GM12878 (cell line): Measurements from ENCODE around the gene FUNDC1. TPM values are rescaled to one million over a fixed set of nuclear protein-coding genes. Genes with fewer than 3 reads are reported as not detected.

ENCODE experiments used
- MXI1 ChIP-seq: fragments of 150-350 bp; IDR thresholded peaks from 2 replicates; pipeline ENCODE4 v1.6.1; 2011; ENCODE audit warnings: low read depth, mild to moderate bottlenecking, inconsistent platforms, low read length, improper control_type of control experiment
- PML ChIP-seq: IDR thresholded peaks from 2 replicates; pipeline ENCODE4 v1.6.1; 2012; ENCODE audit warnings: low read length, inconsistent platforms
- RCOR1 ChIP-seq: conservative IDR thresholded peaks from 2 replicates; pipeline ENCODE4 v1.6.1; 2012; ENCODE audit warnings: low read depth, low read length, improper control_type of control experiment
- TCF7 ChIP-seq: IDR thresholded peaks from 2 replicates; pipeline ENCODE4 v1.6.1; 2014; ENCODE audit warnings: antibody characterized with exemption, borderline replicate concordance
- ZNF217 ChIP-seq: fragments of 450-650 bp; IDR thresholded peaks from 2 replicates; pipeline ENCODE4 v1.6.1; 2017; ENCODE audit warnings: antibody characterized with exemption, mild to moderate bottlenecking
- polyA plus RNA-seq, 11 experiments: library from polyadenylated mRNA; depleted of rRNA in 4 of 11; unstranded in 6 of 11; stranded (reverse) in 5 of 11; fragments of >200 nt; fragmentation: Nextera tagmentation in 4 of 11; fragmentation: Illumina TruSeq in 1 of 11; extraction: Ambion mirVana in 4 of 11; extraction: Trizol in 1 of 11; gene quantifications; 1 replicate in 1 of 11; 2 replicates in 10 of 11; pipeline versions ENCODE4 v1.2.1 to v1.2.3, GENCODE V29; 2011 to 2016; ENCODE audit warnings: inconsistent platforms in 2 of 11, missing spikeins in 2 of 11, low read depth in 1 of 11
- total RNA-seq, 4 experiments: library from RNA; depleted of rRNA in 3 of 4; stranded (reverse); fragments of >200 nt in 3 of 4; fragmentation: Illumina TruSeq in 1 of 4; extraction: Trizol in 1 of 4; gene quantifications; 2 replicates each; pipeline versions ENCODE4 v1.2.1 to v1.2.3, GENCODE V29; 2013 to 2021
- TF ChIP-seq, protein P1 (sequence below): fragments of 450-650 bp; IDR thresholded peaks from 2 replicates; pipeline ENCODE4 v1.6.1; 2017; ENCODE audit warnings: mild to moderate bottlenecking, low read depth, inconsistent platforms; ENCODE audit not compliant: poor library complexity, severe bottlenecking
- TF ChIP-seq, protein P2 (sequence below): IDR thresholded peaks from 2 replicates; pipeline ENCODE4 v1.6.1; 2011; ENCODE audit warnings: mild to moderate bottlenecking, low read depth, low read length, moderate library complexity; ENCODE audit not compliant: insufficient replicate concordance
- TF ChIP-seq, protein P3 (sequence below): IDR thresholded peaks from 2 replicates; pipeline ENCODE4 v1.6.1; 2012; ENCODE audit warnings: mild to moderate bottlenecking, low read depth, low read length

FUNDC1 gene
- total and polyA plus RNA-seq, 10 of the 15 experiments (the other 5 are each of a cell fraction or from before 2014, with no cell fraction given), result 10.0 to 25.1 (median 16.8) TPM

DNA sequence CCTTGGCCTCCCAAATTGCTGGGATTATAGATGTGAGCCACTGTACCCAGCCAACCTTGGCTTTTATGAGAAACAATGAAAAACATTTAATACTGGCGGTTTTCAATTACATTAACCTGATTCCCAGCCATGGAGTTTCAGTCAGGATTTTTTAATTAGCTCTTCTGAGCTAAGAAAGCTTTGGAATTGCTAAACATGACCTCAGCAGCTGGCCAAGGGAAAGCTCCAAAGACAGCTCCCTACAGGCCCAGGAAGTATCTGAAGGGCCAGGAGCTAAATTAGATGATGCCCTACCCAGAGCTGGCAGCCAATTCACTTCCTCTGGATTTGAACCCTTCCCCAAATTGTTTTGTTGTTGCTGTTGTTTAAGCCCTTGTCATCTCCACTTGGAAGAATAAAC, 26.5 kb upstream of the FUNDC1 start (continued):
- TF ChIP-seq, protein P1, sequence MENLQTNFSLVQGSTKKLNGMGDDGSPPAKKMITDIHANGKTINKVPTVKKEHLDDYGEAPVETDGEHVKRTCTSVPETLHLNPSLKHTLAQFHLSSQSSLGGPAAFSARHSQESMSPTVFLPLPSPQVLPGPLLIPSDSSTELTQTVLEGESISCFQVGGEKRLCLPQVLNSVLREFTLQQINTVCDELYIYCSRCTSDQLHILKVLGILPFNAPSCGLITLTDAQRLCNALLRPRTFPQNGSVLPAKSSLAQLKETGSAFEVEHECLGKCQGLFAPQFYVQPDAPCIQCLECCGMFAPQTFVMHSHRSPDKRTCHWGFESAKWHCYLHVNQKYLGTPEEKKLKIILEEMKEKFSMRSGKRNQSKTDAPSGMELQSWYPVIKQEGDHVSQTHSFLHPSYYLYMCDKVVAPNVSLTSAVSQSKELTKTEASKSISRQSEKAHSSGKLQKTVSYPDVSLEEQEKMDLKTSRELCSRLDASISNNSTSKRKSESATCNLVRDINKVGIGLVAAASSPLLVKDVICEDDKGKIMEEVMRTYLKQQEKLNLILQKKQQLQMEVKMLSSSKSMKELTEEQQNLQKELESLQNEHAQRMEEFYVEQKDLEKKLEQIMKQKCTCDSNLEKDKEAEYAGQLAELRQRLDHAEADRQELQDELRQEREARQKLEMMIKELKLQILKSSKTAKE, result no peak
- TF ChIP-seq PML (no peak), RCOR1 (no peak), TCF7 (no peak), ZNF217 (no peak), MXI1 (no peak)
- TF ChIP-seq, protein P2, sequence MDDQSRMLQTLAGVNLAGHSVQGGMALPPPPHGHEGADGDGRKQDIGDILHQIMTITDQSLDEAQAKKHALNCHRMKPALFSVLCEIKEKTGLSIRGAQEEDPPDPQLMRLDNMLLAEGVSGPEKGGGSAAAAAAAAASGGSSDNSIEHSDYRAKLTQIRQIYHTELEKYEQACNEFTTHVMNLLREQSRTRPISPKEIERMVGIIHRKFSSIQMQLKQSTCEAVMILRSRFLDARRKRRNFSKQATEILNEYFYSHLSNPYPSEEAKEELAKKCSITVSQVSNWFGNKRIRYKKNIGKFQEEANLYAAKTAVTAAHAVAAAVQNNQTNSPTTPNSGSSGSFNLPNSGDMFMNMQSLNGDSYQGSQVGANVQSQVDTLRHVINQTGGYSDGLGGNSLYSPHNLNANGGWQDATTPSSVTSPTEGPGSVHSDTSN, result no peak
- TF ChIP-seq, protein P3, sequence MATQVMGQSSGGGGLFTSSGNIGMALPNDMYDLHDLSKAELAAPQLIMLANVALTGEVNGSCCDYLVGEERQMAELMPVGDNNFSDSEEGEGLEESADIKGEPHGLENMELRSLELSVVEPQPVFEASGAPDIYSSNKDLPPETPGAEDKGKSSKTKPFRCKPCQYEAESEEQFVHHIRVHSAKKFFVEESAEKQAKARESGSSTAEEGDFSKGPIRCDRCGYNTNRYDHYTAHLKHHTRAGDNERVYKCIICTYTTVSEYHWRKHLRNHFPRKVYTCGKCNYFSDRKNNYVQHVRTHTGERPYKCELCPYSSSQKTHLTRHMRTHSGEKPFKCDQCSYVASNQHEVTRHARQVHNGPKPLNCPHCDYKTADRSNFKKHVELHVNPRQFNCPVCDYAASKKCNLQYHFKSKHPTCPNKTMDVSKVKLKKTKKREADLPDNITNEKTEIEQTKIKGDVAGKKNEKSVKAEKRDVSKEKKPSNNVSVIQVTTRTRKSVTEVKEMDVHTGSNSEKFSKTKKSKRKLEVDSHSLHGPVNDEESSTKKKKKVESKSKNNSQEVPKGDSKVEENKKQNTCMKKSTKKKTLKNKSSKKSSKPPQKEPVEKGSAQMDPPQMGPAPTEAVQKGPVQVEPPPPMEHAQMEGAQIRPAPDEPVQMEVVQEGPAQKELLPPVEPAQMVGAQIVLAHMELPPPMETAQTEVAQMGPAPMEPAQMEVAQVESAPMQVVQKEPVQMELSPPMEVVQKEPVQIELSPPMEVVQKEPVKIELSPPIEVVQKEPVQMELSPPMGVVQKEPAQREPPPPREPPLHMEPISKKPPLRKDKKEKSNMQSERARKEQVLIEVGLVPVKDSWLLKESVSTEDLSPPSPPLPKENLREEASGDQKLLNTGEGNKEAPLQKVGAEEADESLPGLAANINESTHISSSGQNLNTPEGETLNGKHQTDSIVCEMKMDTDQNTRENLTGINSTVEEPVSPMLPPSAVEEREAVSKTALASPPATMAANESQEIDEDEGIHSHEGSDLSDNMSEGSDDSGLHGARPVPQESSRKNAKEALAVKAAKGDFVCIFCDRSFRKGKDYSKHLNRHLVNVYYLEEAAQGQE, result no peak
- TF ChIP-seq, all 136 proteins: peak for 0
